MV-4-11 (cell line): ENCODE measurements around the gene TNNI3K.

Source experiments
- DNase-seq: peaks from one replicate; lab custom pipeline; 2025; lab: John Stamatoyannopoulos, UW

Gene TNNI3K

DNA sequence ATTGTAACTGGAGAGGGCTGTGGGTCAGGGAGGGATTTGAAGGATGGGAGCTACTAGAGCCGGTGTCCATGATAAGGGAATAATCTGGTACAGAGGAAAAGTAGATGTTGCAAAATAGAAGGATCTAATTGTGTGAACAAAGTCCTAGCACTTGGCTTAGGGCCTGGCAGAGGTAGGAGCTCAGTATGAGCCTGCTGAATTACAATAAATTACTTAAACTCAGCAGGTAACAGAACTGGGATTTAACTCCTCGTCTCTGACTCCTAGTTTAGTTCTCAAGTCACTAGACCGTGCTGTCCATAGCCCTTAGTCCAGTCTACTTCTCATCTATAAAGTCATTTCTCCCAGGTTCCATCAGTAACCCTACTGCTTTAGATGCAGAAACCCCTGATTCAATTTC is 157.0 kb downstream of the TNNI3K start:
- DNase-seq: no peak

DNA sequence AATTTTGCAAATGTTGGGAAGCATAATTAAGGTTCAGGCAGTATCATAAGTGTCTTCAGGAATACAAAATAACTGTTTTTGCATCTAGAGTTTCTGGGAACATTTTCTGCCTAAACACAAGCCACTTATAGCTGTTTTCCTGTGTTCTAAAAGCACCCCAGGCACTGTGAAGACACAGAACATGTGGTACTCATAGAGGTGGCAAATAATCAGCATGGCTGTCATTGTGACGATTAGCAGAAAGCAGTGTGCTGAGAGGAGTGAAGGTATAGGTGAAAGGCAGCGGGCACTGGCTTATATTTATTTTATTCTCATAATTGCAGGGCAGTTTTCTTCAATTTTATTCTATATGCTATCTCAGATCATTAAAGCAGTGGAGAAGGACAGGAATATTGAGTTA is 157.7 kb downstream of the TNNI3K start:
- DNase-seq: no peak

DNA sequence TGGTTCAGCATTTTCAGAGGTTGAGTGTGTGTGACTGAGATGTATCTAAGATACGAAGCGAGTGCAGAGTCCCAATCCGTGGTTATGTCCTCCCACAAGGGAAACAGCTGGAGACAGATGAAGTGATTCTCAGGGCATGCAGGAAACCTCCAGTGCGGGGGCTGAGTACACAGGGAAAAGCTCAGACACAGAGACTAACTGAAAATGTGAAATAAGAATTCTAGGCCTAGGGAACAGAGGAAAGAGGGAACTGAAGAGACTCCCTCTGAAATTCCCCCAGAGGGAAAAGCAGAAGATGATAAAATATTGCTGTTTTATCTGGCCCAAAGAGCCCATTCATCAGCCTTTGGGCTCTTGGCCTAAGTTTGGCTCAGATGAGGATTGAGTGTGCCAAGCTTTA is 160.4 kb downstream of the TNNI3K start:
- no peak for DNase-seq

DNA sequence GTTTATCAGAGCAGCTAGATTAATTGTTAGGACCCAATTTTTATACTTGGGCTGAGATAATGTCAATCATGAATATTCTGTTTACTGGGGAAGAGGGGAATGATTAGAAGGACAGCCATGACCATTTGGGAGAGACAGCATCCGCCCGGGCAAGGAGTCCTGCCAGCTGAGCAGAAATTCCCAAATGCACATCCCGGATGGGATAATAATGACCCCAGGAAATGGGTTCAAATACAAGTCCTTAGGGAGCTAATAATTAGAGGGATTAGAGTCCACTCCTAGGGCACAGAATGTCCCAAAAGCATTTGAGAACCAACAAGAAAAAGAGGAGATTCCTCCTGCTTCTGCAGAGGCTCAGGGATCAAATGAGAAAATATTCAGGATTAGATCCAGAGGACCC is 161.3 kb downstream of the TNNI3K start:
- no peak for DNase-seq

DNA sequence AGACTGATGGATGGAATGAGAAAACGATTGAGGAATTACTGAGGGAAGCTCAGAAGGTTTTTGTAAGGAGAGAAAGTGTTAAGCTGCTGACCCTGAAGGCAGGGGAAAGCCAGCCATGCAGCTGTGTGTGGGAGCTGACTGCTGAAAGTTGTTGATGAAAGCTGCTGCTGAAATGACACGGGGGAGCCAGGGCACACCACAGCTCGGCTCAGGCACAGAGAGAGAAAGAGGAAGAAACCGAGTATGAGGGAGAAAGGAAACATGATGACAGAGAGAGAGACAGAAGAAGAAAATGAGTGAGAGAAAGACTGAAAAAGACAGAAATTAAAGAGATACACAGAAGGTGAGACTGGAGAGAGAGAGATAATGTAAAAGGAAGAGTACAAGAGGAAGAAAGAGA is 161.7 kb downstream of the TNNI3K start:
- peak; percentile 61 for DNase-seq

DNA sequence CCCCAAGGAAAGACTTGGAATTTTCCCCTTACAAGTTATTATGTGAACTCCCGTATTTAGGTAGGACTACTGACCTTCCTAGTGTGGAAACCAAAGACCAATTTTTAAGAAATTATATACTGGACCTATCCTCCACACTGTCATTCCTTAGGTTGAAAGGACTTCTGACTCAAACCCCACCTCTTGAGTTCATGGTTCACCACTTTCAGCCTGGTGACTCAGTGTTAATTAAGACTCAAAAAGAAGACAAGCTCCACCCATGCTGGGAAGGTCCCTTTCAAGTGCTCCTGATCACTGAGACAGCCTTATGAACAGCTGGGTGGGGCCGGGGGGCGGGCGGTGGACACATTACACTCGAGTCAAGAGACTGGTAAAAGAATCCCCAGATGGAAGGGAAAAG is 164.1 kb downstream of the TNNI3K start:
- DNase-seq: no peak

DNA sequence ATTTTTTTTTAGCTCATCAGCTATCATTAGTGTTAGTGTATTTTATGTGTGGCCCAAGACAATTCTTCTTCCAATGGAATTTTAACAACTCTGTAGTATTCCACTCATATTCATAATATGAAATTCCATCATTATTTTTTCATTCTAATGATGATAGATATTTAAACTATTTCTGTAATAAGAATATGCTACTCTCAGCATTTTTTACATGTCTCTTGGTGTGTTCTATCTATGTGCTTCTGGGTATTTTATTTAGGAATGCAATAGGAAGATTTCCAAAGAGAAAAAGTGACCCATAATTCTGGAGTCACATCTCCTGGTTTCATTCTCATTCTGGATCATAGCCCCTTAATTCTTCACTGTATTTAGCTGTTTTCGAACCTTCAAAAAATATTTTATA is 167.7 kb downstream of the TNNI3K start:
- no peak for DNase-seq

DNA sequence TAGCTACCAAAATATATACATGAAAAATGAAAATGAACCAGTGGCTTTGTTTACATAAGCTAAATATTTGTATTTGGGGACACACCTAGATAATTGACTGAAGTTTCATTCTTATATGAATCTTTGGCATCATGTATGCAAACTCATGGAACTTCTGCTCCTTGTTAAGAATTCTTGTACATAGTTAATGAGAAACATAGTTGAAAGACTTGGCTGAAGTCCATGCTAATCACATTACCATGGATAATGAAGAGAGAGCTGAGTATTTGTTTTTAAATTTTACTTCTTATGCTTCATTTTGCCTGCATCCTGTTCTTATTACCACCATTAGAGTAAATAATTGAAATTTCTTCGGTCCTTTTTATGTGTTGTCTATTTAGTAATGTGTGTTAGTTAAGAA is 168.4 kb downstream of the TNNI3K start:
- DNase-seq: no peak

DNA sequence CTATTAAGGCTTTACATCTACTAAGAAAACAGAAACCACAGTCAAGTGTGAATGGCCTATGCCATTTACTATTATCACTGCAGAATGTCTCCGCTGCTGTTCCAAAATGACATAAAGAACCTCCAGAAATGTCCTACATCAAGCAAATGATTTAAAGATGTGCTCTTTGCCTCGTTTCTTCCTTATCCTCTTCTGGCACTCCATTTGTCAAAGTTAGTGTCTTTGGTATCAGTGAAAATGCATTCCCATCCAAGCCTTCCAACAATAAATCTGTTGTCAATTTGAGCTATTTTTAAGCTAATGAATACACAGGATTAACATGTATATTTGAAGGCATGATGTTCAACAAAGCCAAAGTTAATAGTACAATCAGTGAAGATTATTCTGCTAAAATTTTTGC is 171.6 kb downstream of the TNNI3K start:
- no peak for DNase-seq

DNA sequence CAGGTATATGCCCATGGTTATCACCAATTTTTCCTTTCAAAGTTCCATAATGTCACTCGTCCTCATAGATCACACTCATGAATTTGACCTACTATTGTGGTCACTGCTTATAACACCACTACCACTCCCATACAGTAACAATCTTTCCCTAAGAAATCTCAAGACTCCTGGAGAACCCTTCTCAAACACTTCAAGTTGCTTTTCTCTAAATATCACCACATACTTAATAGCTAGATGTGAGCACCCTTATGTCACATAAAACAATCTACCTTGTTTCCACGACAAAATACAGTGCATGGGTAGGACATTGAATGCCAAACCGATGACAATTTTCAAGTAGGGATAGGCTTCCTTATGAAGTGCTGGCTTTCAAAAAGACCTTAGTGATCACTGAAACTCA is 172.7 kb downstream of the TNNI3K start:
- no peak for DNase-seq

DNA sequence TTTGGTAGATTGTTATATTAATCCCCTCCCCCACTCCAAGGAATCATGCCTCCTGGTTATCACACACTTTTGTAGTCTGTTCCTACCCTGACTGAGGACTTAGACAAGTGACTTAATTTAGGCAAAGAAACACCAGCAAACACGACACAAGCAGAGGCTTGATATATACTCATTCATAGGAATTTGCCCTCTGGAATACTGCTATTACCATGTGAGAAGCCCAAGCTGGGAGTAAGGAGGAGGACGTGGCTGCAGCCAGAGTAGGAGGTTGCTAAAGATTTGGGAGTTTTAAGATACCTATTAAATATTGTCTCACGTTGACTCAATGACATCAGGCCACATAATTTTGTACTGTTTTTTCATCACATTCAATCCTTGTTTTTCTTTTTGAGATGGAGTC is 177.1 kb downstream of the TNNI3K start:
- DNase-seq: no peak

DNA sequence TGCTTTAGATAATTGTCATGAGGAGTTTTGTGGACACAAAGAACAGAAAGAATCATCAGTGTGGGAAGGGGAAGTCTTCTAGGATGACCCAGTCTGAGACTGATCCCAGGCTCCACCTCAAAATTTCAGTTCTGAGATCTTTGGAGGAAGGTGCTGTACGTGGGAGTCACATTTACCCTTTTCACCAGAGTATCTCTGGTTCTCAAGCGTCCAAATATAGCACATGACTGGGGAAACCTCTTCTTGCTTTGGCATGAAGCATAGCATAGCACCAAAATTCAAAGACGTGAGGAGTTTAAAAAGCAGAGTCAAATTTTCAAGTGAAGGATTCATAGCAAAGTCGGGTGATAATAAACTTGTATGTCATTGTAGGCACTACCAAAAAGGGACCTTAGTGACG is 180.7 kb downstream of the TNNI3K start:
- DNase-seq: no peak

DNA sequence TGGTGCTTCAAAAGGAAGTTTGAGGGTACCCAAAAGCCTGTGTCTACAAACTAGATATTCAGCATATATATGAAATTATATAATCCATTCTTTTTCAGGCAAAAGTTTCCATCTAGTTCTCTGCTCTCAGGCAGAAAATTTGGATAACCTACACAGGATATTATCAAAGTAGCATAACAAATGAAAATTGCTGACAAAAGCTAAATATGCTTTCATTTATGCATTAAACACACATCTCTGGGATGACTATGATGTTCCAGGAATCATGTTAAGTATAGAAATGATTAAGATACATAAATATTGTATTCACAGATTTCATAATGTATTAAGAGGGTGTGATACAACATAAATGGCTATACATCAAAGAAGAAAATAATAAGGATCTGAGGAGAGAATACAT is 184.4 kb downstream of the TNNI3K start:
- DNase-seq: no peak

DNA sequence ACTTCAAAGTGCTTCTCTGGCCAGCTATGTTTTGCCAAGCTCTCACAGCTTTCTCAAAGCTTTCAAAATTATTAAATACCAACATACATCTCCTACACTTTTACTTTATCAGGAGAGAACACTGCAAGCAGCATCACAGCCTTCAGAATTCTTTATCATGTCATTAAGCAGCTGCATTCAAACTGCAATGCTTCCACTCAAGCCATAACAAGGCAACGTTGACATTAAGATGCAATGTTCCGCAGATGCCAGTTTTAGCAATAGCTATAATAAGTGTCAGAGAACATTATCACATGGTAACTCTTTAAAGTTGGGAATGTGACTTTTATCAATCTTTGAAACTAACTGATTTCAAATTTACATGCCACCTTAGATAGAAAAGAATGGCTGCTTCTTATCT is 185.3 kb downstream of the TNNI3K start:
- no peak for DNase-seq

DNA sequence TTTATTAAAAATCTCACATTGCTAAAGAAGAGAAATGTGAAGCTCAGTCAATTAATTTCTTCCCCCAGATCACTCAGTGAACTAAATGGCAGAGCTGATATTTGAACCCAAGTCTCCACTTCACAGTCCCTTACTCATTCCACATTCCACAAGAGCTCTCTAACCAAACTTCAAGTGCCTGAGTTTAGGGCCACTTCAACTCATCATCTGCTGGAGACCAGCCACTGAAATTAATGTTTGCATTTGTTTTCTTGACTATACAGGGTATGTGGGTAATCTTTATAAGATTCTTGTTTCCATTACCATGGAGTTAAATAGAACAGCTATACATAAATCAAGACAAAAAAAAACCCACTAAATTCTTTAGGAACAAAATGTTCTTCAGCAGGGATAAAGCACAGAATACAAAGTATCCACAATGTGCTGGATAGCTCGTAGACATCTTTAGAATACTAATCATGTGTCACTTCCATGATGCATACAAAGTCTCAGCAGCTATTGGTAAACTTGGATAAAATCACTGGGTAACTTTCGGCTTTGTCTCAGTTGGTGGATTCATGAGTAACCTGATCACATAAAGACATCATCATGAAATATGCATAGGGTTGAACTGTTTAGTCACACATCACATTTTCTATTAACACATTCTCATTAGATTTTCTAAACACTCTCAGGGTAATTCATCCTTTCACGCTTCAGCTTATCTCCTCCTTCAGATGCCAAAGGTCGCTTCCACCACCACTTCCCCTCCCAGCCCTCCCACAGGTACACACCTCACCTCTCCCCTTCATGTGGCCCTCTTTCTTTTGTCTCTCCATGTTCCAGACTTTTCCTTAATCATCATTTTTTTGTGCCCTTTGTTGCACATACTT is 187.5 kb downstream of the TNNI3K start:
- no peak for DNase-seq

DNA sequence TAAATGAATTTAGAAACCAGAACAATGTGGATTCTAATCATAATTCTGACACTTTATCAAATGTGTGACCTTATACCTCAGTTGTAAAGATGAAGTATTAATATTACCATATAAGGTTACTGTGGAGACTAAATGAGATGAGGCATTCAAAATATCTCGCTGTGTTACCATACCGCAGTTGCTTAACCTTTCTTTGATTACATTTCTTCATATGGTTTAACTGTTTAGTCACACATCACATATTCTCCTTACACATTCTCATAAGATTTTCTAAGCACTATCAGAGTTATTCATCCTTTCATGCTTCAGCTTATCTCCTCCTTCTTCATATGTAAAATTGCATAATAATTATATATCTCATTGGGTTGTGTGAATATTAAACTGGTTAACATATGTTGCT is 188.3 kb downstream of the TNNI3K start:
- DNase-seq: no peak

DNA sequence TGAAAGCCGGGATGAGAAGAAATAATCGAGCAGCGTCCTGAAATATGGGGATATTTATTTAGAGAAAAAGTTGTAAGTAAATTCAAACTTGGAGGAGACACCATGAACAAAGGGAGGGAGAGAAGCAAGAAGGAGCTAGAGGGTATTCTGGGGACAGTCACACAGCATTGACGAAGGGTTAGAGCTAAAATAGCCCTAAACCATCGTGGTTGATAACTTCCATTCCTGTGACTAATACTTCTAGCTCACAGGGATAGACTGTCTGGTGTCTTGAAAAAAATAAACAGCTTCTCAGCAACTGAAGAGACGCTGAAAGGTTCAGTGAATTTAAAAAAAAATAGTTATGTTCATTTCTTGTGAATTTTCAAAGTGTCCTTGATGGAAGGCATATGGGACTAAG is 190.5 kb downstream of the TNNI3K start:
- DNase-seq: no peak

DNA sequence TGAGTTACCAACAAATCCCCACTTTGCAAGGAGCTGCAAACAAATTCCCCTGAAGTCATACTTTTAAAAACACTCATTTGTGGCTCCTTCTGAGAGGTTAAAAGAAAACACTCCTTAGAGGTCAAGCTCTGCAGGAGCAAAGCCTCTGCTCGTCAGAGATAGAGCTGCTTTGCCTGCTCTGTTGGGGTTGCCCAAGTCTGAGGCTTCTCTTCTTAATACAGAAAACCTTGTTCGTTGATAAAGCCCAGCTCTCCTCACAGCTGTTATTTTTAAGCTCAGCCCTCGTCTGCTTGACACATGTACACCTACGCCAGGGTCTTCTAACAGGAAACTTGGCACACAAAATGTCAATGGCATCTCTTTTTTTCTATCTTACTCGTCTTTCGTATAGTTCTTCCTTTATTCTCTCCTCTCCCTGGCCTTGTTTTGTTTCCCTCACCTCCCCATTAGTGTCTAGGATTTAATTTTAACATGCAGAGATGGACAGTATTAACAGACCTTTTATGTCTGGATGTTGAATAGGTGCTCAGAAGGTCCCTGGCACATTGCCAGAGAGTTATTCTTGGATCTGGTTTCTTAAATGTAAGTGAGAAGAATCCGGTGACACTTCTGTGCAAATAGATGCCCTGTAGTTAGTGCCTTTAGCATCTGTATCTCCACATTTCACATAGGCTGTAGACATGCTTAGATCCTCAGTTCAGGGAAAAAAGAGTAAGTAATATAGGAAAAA is 191.2 kb downstream of the TNNI3K start:
- DNase-seq: no peak

DNA sequence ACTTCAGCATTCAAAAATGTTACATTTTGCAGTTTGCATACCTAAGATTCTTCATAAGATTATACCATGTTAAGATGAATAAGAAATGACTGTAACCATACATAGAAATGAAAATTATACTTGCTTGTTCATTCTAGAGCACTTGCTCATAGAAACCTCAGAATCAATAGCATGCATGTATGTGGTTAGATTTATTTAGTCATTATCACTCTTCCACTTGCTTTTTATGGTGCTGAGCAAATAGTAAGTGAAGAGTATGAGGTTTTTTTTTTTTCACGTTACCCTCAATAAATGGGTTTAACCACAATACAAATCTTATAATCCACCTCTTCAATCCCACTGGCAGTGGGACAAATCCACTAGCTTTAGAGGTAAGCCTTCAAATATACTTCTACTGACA is 192.5 kb downstream of the TNNI3K start:
- DNase-seq: no peak

DNA sequence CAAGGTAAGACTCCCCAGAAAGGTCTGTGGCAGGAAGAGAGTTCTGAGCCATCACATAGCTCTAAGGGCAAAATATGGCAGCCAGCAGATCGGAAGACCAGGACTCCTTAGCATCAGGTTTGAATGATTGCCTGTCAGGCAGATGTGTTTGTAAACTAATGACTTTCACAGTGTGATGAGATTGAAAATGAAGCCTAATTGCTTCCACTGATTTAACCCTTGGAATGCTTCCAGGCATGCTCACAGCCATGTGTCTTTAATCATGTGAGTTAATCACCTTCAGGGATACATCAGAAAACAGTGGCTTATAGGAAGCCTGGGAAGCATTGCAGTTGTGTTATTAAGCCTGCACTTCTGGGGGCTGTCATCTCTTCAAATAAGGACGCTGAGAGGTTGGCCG is 194.4 kb downstream of the TNNI3K start:
- DNase-seq: no peak

DNA sequence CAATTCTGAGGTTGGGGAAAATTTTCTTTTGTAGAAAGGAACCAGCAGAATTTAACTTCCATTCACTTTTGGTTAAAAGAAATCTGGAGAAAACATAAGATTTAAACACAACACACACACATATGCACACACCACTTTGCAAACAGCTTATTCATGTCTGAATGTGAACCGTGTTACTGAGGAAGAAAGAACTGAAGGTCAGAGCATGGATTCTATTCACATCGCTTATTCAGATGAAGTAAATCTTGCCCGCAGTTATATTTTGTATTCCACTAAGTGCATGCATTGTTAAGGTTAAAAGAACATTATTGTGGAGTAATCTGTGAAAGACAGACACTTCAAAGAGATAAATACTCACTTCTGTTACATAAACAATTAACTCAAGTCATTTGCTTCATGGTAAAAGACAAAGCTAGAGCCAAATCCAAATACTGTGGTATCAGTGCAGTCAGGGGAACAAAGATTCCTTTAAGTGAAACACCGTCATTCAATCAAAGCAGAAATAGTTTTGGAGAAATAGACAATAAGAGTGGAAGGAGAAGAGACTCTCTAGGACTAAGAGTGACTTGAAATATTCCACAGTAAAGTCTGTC is 195.3 kb downstream of the TNNI3K start:
- no peak for DNase-seq

DNA sequence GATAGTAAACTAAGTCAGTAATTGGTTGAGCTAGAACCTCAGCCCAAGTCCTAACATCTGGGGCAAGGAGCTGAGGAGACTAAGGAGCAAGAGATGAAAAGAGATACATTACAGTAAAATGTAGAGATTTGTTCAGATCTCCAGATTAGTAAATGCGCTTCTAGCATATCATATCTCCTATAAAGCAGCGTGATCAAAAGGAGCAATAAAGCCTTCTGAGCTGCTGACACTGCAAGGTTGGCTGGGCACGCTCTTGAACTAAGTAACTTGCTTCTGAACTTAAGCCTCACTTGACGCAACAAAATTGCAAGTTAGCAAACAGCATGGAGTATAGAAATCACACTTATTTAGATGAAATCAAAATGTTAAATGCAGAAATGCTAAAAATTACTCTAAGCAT is 196.3 kb downstream of the TNNI3K start:
- DNase-seq: no peak

DNA sequence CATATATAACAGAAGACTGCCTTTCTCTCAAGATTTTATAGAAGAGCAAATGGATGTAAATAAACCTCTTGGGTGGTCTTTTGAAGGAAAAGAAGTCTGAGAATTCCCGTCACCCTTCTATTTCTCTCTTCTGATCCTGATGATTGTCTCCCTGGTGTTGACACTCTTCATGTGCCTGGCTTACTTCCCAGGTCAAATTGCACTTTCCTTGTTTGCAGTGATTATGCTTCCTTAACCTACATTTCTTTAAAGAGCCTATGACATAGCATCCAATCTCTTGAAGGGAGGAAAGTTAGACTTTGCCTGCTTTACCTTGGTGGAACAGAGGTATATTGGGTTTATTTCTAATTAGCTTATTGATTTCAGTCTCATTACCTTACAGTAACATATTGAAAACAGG is 197.1 kb downstream of the TNNI3K start:
- no peak for DNase-seq
